Endothelial cell (in vitro differentiated cells): ENCODE measurements around the gene MRPL19. TPM values are rescaled to one million over a fixed set of nuclear protein-coding genes. Genes with fewer than 3 reads are reported as not detected.
A peak's percentile ranks its signal among the peaks of the same experiment; 100 is the strongest.

Experiments used
- DNase-seq: peaks from one replicate; pipeline ENCODE4 v3.0.0; 2021; ENCODE audit warnings: low spot score
- H3K27ac Mint-ChIP-seq: one replicate; pipeline ENCODE4 v1.8.0; 2021; ENCODE audit warnings: mixed read lengths, inconsistent platforms; ENCODE audit not compliant: unreplicated experiment
- H3K27me3 Mint-ChIP-seq: one replicate; pipeline ENCODE4 v1.8.0; 2021; ENCODE audit warnings: mild to moderate bottlenecking, moderate library complexity, mixed read lengths, inconsistent platforms; ENCODE audit not compliant: unreplicated experiment
- H3K36me3 Mint-ChIP-seq: one replicate; pipeline ENCODE4 v1.8.0; 2021; ENCODE audit warnings: mild to moderate bottlenecking, low read depth, mixed read lengths, inconsistent platforms; ENCODE audit not compliant: unreplicated experiment
- H3K4me1 Mint-ChIP-seq: one replicate; pipeline ENCODE4 v1.8.0; 2021; ENCODE audit warnings: mild to moderate bottlenecking, mixed read lengths, inconsistent platforms; ENCODE audit not compliant: unreplicated experiment
- H3K4me3 Mint-ChIP-seq: one replicate; pipeline ENCODE4 v1.8.0; 2021; ENCODE audit warnings: mild to moderate bottlenecking, mixed read lengths, inconsistent platforms; ENCODE audit not compliant: unreplicated experiment
- H3K9me3 Mint-ChIP-seq: one replicate; pipeline ENCODE4 v1.8.0; 2021; ENCODE audit warnings: mixed read lengths, inconsistent platforms; ENCODE audit not compliant: unreplicated experiment
- total RNA-seq: library from RNA; stranded (reverse); fragmentation: NEBNext Ultra II Directional; extraction: Animal tissue kit (Norgen Biotek cat#: 25700); gene quantifications from one replicate; pipeline ENCODE4 v1.2.1, GENCODE V29; 2021; ENCODE audit not compliant: unreplicated experiment
- TF ChIP-seq, protein P1 (sequence below): fragments of 200-600 bp; sonication (generic); IDR thresholded peaks from one replicate; pipeline ENCODE4 v1.5.0; 2021; ENCODE audit warnings: antibody characterized with exemption; ENCODE audit not compliant: unreplicated experiment

Gene MRPL19
- total RNA-seq, 1 donor from 2014 or later = 40.1 TPM

DNA sequence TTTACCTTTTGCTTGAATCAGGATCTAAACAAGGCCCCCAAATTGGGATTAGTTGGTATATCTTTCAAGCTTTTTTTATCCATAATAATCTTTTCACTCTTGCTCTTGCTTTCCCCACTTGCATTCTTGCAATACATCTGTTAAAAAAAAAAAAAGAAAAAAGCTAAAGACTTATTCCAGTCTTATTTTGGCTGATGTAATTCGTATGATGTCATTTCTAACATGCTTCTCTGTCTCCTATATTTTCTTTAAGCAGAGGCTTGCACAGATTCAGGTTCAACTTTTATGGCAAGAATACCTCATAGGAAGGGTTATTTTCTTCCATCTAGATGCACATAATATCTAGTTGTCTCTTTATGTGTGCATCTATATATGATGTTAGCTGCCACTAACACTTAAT, 73.9 kb downstream of the MRPL19 start:
- H3K4me3 Mint-ChIP-seq = no peak overlapping the region
- H3K27me3 Mint-ChIP-seq = peaks cover 1% of the 10 kb centered on the region
- no peaks in the 10 kb centered on the region for H3K36me3 Mint-ChIP-seq
- no peaks in the 10 kb centered on the region for H3K4me1 Mint-ChIP-seq
- no peaks in the 10 kb centered on the region for H3K9me3 Mint-ChIP-seq
- no peak overlapping the region for H3K27ac Mint-ChIP-seq
- TF ChIP-seq, protein P1, sequence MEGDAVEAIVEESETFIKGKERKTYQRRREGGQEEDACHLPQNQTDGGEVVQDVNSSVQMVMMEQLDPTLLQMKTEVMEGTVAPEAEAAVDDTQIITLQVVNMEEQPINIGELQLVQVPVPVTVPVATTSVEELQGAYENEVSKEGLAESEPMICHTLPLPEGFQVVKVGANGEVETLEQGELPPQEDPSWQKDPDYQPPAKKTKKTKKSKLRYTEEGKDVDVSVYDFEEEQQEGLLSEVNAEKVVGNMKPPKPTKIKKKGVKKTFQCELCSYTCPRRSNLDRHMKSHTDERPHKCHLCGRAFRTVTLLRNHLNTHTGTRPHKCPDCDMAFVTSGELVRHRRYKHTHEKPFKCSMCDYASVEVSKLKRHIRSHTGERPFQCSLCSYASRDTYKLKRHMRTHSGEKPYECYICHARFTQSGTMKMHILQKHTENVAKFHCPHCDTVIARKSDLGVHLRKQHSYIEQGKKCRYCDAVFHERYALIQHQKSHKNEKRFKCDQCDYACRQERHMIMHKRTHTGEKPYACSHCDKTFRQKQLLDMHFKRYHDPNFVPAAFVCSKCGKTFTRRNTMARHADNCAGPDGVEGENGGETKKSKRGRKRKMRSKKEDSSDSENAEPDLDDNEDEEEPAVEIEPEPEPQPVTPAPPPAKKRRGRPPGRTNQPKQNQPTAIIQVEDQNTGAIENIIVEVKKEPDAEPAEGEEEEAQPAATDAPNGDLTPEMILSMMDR = no peak
- no peak for DNase-seq

DNA sequence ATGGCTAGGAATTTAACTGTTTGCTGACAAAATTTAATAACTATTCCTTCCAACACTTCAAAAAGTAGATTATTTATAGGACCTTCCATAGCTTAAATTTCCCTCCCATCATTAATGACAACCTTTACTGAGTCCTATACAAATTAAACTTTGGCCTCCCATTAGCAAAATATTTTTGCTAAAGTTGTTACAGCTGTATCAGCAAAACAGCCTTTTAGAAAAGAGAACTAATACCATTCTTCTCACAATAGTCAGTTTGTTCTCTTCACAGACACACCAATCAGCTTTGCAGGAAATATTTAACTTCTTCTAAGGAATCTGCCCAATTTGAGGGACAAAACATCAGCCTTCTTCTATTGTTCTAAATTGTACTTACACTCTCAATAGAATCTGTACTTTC, 76.1 kb downstream of the MRPL19 start:
- peaks cover 1% of the 10 kb centered on the region for H3K27me3 Mint-ChIP-seq
- H3K4me1 Mint-ChIP-seq = no peaks in the 10 kb centered on the region
- H3K4me3 Mint-ChIP-seq = no peak overlapping the region
- no peak for DNase-seq
- no peaks in the 10 kb centered on the region for H3K36me3 Mint-ChIP-seq
- H3K9me3 Mint-ChIP-seq = no peaks in the 10 kb centered on the region
- TF ChIP-seq, protein P1 = no peak
- no peak overlapping the region for H3K27ac Mint-ChIP-seq

- Mint-ChIP-seq H3K4me3 (no peak overlapping the region), H3K9me3 (no peaks in the 10 kb centered on the region), H3K4me1 (no peaks in the 10 kb centered on the region), H3K27me3 (peaks cover 3% of the 10 kb centered on the region), H3K27ac (no peak overlapping the region), H3K36me3 (no peaks in the 10 kb centered on the region)
- no peak for DNase-seq
- TF ChIP-seq, protein P1 = no peak
Measured at GRCh38 chr2:75728614-75729419, 82.2 kb downstream of the MRPL19 start.

- Mint-ChIP-seq H3K36me3 (no peaks in the 10 kb centered on the region), H3K4me3 (no peak overlapping the region), H3K4me1 (no peaks in the 10 kb centered on the region), H3K27me3 (peaks cover 3% of the 10 kb centered on the region), H3K9me3 (no peaks in the 10 kb centered on the region), H3K27ac (no peak overlapping the region)
- TF ChIP-seq, protein P1 = no peak
- DNase-seq = peak; percentile 15
Measured at GRCh38 chr2:75729861-75730260, 83.3 kb downstream of the MRPL19 start.

GRCh38 chr2:75736276-75736675, 89.7 kb downstream of the MRPL19 start:
- Mint-ChIP-seq H3K4me3 (no peak overlapping the region), H3K27me3 (no peaks in the 10 kb centered on the region), H3K4me1 (no peaks in the 10 kb centered on the region), H3K9me3 (no peaks in the 10 kb centered on the region), H3K36me3 (no peaks in the 10 kb centered on the region), H3K27ac (no peak overlapping the region)
- TF ChIP-seq, protein P1 = no peak
- DNase-seq = no peak
